ENCODE data around the gene HSPA12B.
"Not testable (repeated sequence)": the region's sequence is repeated elsewhere in the genome, so short reads cannot be mapped to it uniquely, and the experiment has no call there.

- not testable (repeated sequence) for TF ChIP-seq CTCF (IDR thresholded peaks at IDR 0.05; ENCODE audit: low read length); EZH2 (IDR thresholded peaks at IDR 0.05; ENCODE audit: borderline replicate concordance, low read length)
Observed at GRCh38 chr20:3789201-3789600, 56.7 kb downstream of the HSPA12B start.
